HG02870 (cell line): ENCODE measurements around the gene FBXL17.
"Not testable (repeated sequence)": the region's sequence is repeated elsewhere in the genome, so short reads cannot be mapped to it uniquely, and the experiment has no call there.

Source experiments
- ATAC-seq: cut with Tn5 transposase; IDR thresholded peaks from one replicate; pipeline ENCODE4 v1.9.1; 2021; ENCODE audit warnings: mild to moderate bottlenecking, moderate library complexity; ENCODE audit not compliant: unreplicated experiment

The FBXL17 gene

DNA sequence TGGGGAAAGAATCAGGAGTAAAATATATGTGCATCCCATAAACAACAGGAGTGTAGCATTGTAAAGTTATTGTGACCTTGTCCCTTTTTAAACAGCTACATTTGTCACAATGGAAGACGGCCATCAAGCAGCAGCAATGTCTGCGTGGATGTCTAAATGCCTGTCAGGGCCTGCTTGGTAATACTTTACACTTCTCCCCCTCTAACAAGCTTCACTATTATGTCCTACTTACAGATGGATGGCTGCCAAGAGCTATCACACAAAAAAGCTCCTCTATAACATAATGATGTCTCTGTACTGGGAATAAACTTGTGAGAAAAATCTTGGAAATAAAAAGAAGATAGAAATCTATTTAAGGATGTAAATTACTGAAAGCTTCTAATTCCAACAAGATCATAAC is 213.0 kb downstream of the FBXL17 start:
- ATAC-seq: no peak

DNA sequence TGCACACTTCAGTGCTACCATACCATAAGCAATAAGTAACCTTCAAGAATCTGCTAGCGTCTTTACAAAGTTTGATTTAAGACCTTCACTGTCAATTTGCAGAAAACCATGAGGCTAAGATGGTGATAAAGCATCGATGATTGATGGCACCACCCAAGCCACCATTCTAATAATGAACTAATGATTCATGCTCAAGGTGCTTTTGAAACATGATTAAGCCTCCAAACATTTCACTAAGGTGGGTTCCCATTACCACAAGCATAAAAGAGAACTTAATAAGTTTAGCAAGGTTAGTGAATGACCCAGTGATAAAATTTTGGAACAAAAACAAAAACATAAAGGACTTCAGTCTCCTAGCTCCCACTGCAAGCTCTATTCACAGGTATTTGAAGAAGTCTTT is 214.7 kb downstream of the FBXL17 start:
- ATAC-seq: no peak

DNA sequence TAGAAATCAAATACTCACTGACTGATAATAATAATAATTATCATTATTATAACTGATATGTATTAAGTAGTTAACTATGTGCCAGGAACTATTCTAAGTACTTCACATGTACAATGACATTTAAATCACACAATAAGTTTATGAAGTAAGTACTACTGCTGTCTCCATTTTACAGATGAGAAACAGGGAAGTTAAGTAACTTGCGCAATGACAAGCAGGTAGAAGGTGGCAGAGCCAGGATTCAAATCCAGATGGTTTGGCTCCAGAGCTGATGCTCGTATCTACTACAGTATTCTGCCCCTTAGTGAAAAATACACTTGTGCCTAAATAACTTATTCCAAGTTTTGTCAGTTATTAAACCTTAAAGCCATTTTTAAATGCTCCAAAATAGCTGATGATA is 217.3 kb downstream of the FBXL17 start:
- ATAC-seq: no peak

DNA sequence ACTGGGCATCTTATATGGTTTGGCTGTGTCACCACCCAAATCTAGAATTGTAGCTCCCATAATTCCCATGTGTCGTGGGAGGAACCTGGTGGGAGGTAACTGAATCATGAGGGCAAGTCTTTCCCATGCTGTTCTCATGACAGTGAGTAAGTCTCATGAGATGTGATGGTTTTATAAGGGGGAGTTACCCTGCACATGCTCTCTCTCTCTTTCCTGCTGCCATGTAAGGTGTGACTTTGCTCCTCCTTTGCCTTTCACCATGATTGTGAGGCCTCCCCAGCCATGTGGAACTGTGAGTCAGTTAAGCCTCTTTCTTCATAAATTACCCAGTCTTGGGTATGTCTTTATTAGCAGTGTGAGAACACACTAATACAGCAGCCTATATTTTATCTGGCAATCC is 229.0 kb downstream of the FBXL17 start:
- not testable (repeated sequence) for ATAC-seq

DNA sequence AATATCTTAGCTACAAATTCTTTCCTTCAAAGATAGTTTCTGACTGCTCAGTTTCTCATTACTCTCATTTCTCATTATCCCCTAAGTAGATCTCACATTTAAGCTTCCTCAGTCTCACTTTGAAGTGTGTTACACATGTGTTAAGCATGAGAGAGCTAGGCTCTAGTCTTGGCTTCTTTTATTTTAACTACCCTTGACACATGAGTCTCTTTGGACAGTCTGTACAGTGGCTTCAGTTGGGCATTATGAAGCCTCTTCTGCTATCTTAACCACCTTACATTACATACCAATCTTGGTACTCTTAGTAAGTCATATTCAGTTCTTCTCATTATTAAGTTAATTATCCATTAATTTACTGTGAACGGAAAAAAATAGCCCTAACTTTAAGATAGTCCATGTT is 232.5 kb downstream of the FBXL17 start:
- no peak for ATAC-seq

DNA sequence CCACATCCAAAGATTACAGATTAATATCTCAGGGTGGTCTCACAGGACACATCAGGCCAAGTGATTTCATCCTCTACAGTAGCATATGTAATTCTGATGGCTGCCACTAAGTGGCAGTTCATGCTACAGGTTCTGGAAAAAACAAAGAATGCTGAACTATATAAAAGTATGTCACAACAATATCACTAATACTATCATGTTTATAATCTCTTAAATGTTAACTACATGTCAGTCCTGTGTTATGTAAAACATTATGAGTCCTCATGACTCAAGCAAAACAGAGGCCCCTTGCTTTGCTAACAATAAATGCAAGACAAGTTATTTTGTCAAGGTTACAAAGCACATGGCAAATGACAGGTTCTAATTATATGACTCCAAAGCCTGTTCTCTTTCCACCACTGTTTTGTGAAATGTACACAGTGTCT is 233.2 kb downstream of the FBXL17 start:
- ATAC-seq: peak; percentile 66

DNA sequence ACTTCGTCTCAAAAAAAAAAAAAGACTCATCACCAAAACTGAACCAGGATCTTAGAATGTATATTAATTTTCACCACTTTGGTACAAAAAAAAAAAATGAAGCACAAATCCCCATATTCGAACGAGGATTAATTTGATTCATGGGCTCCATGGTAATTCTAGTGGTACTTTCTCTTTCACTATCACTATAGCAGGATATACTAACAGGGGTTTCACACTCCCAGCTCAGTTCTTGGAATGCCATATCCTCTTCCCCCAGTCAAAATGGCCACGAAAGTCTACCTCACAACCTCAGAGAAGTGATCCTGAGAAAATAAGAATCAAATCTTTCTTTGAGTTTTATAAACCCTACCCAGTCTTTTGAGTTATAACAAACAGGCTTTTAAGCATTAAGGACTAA is 235.7 kb downstream of the FBXL17 start:
- no peak for ATAC-seq

DNA sequence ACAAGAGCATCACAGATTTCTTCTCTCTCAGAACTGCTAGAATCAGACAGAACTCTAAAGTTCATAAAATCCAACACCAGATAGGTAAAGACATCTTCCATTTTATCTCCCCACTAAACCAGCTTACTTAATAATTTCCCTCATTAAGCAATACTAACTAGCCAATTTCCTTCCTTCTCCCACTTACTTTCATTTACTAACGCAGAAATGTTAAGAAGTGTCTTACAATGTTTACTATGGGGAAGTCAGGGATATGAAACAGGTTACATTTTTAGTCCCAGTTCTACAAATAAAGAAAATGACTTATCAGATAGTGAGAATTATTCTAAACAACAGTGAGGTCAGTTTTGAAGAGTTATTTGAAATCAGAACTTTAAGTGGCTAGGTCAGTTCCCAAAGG is 236.5 kb downstream of the FBXL17 start:
- ATAC-seq: no peak

DNA sequence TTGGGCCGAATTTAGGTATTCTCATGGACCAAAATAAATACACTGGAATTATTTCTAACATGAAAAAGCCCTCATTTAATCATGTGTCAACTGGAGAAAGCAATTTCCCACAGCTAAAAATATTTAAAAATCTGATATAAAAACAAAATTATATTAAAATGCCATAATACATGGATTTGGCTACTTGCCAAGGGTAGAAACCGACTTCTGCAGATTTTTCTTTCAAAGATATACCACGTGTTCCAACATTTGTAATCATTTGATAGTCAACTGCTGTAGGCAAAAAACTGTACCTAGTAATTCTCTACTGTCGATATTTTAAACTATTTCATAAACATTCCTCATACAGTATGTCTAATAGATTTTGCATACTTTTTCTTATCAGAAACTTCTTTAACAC is 237.6 kb downstream of the FBXL17 start:
- no peak for ATAC-seq

DNA sequence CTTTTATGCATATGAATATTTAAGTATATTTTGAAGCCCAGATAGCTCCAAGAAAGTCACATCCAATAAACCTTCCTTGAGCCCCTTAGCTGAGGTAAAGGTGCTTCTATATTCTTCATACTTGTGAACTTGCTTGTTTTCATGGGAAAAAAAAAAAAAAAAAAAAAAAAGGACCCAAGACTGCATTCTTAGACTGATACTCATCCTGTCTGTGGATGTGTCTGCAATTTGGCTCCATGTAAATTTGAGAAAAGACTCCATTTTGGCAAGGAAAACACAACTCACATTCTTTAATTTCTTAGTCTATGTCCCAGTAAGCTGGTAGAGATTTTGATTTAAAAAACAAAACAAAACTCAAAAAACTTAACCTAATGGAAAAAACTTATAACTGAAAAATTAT is 238.3 kb downstream of the FBXL17 start:
- ATAC-seq: no peak

DNA sequence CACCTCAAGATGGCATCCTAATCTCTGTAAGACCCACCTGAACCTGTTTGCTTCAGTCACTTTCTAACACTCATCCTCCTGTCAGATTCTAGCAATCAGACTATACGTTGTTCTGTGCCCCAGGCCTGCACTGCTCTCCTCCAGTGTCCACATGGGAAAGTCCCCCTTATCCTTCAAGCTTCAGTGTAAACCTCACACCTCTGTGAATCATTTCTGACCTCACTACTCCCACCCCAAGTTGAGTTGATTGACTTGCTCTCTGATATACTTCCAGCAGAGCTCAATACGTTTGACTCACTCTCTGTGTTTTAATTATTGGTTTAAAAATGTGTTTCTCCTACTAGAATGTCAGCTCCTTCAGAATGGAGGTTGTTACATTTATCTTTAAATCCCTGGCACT is 240.2 kb downstream of the FBXL17 start:
- ATAC-seq: peak; percentile 65

DNA sequence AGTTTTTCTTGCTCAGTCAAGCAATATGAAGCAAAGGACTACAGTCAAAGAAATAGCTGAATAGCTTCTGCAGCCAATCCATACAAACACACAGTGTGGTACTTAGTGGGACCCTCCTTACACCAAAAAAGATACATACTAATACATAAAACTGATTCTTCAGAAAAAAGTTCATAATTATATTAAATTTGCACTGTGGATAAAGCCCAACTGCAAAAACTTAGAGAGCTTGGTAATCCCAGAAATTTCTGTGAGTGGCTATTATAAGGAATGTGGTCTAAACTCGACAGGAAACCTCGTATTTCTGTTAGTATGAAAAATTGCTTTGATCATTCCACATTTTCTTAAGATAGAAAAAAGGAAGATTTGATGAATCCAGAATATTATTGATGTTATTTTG is 245.4 kb downstream of the FBXL17 start:
- ATAC-seq: no peak

DNA sequence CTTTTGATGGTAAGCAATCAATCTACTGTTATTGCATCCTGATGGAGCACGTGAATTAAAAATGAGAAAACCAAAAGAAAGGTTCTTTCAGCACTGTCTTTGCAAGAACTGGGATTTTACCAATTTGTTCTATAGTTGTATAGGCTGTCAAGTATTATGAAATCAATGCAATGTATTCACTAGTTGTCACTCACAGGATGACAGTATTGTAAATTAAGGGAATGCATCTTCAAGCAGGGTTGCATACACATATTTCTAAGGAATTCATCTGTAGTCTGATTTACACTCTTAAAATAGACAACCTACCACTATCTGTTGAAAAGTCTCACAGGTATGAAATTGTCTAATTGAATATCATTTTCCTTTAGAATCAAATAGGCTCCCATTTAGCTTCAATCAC is 252.8 kb downstream of the FBXL17 start:
- no peak for ATAC-seq

DNA sequence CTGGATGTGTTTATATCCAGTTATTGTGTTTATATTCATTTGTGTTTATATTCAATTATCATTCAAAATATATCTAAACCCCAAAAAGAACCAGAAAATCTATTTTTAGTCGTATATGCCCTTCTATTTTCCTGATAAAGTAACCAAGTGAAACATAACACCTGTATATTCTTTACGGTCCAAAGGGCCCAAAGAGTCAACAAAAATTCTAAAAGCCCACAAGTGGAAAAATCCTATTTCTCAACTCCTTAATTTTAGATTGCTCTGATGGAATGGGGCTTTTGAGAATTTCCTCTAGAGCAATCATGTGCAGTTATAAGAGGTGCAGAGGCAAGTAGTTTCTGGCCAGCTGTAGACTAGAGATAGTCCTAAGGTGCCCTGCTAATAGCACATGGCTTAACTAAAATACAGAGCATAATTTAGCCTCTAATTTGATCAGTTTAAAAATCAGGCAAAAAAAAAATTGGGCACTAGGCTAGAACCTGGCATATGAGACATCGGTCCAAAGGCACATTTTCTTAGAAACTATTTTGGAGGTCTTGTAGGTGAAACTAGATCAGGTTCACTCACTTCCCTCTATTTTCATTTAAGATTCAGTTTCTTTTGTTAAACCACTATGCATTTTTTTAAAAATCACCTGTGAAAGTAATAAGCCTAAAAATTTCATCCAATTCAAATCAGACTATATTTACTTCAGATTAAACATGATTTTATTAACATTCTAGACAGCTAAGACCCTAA is 256.0 kb downstream of the FBXL17 start:
- peak; percentile 59 for ATAC-seq

DNA sequence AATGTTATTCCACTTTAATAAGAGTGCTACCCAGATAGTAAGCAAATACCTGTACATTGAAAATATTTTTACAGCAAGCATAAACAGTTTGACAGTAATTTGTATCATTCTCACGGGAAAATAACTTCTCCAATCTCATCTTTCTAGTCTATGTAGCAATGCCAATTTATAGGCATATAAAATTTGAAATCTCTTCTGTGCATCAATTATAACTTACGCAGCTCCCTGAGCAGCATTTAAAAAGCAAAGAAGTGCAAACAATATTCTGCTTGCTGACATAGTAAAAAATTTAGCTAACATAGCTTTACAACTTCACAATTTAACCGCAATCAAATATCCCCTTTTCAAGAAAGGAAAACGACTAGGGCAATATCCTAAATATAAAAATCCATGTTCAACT is 257.3 kb downstream of the FBXL17 start:
- no peak for ATAC-seq

DNA sequence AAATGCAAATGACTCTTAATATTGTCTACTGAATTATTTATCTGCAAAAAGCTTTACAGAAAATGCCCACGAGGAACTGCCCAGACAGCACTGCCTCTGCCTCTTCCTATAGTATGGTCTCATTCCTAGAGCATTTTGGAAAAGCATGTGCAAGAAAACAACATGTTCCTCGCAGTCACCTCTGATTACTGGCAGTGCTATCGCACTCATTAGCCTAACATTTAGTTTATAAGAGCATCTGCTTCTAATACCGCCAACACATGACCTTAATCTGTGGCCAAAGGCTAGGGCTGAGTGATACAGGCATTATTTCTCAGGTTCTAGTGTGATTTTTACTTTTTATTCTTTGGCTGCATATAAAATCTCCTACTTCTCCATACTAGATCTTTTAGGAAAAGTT is 259.2 kb downstream of the FBXL17 start:
- no peak for ATAC-seq

DNA sequence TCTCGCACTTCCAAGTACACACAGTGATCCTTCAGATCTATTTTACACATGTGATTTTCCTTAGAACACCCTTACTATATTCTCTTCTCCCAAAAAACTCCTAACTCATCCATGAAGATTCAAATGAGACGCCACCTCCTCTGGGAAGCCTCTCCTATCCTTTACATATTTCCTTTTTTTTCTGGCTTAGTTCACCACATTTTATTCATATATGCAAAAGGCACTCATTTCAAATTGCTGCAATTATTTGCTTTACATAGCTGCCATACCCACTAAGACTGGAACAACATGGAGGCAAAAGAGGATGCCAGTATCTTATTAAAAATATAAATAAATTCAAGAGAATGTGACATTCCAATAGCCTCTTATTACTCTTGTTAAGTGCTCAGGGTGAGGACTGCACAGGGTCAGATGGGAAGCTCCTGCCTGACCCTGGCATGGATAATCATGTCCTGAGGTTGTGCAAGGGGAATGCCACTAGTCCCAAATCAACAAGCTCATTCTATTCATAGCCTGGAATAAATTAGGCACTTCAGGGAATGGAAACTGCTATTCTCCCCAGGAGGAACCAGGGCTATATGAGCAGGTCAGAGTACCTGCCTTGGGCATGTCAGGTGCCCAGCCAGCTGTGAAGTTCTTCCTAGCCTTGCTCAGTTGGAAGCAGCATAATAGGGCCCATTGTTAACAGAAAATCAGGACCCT is 262.9 kb downstream of the FBXL17 start:
- ATAC-seq: no peak

DNA sequence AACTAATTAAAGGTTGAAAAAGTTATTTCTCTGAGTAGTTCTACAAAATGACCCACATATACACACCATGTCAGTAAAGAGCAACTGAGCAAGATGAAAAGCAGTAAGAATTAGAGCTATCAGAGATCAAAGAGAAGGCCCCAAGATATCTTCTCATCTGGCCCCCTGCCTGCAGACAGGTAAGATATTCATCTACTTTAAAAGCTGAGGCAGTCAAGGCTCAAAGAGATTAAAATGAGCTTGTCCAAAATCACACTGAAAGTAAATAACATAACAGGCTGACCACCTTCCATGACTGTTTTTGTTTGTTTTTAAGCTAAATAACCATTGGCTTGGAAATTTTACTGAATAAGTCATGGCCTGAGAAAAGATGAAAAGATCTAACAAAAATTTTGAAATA is 266.2 kb downstream of the FBXL17 start:
- ATAC-seq: no peak

DNA sequence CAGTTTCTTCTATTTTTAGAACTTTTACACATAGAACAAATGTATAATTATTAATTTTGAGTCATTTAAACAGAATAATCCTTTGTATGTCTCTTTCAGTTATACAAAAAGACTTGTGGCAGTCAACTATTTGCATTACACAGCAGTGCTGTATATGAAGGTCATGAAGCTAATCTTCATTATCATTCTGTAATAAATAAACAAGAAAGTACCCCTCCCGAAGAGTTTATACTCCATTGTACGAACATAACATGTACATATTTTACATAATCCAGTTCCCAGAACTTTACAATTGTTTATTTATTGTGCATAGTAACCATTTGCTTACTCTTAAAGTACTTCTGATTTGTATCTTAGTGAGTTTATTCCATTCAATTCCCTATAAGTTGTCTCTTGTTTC is 267.9 kb downstream of the FBXL17 start:
- ATAC-seq: no peak

DNA sequence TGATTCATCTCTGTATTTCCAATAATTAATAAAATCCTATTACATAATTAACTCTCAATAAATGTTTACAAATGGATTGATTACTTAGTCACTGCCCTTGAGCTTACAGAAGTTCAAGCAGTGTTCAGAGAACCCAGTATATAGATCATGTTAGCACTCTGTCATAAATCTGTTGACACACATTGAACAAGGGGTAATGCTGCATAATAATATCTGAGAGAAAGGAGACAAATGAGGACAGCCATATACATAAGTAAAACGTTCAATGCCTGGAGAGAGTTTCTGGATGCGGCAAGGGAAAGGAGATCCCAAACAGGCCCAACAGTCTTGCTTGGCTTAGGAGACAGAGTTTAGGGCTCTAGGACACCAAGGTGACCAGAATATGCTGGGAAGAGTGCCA is 270.2 kb downstream of the FBXL17 start:
- no peak for ATAC-seq

DNA sequence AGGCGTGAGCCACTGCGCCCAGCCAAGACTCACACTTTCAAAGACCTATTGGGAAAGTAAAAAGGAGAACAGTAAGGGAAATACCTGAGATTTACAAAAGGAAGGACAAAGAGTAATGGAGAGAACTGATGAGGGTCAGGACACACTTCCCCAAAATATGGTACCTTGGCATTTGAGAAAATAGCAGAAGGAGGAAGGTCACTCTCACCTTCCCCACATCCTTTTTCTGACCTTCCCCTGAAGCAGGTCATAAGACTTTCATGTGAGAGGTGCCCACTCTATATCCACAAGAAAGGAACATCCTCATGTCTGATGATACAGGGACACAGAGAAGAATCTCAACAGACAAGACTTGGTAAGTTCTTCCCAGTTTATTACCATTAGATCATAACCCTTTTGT is 272.8 kb downstream of the FBXL17 start:
- no peak for ATAC-seq

DNA sequence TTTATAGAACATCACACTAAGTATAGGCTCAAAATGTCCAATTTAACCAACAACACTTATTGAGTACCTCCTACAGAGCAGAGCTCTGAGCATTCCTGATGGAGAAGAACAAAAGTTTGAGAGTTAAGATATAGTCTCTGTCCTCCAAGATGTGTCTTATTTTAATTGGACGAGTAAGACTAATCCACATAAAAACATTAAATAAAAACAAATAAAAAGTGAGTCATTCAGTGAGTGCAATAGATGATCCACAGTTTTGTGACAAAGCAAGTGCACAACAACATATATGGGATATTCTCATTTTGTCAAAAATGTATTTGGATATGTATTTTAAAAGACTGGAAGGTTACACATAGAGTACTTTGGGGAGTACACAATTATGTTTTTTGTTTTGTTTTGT is 277.4 kb downstream of the FBXL17 start:
- no peak for ATAC-seq

DNA sequence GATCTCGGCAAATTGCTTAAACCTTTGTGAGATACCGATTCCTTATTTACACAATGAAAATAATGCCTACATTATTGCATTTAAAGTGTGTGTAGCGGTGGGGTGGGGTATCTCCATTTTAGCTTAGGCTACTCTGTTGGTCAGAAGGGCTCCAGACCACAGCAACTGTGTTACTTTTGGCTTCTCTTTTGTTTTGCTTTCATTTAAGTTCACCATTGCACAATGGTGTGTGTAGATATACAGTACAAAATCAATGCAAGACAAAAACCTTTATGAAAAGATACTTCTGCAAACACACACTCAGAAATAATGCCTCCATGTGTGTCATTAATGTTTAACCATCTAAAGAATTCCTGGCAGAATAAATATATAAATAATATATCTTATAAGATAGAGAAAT is 279.4 kb downstream of the FBXL17 start:
- no peak for ATAC-seq
